Caco-2 (cell line): ENCODE measurements around the gene CPB1. TPM values are rescaled to one million over a fixed set of nuclear protein-coding genes. Genes with fewer than 3 reads are reported as not detected.

Experiments
- BruUV-seq: library from RNA; stranded (reverse); fragments of 400-500 nt; replicated peaks from 2 replicates; lab custom pipeline; 2021; lab: Mats Ljungman, UMichigan
- CTCF ChIA-PET: fragments of 300-600 bp; sonication (Branson Sonifier 250); formaldehyde crosslinking; loops from one replicate; lab custom pipeline; 2022; ENCODE audit warnings: antibody characterized with exemption; lab: Charles Lee
- POLR2A ChIA-PET: fragments of 300-600 bp; sonication (Branson Sonifier 250); formaldehyde crosslinking; loops from one replicate; lab custom pipeline; 2022; ENCODE audit warnings: antibody characterized with exemption; lab: Charles Lee
- DNase-seq, 2 experiments: peaks; one replicate each; pipeline versions ENCODE4 v3.0.0 to v3.0.0-alpha.2; 2020 to 2022
- H3K27me3 ChIP-seq: replicated peaks from 2 replicates; pipeline ENCODE4 v1.6.0; 2011; ENCODE audit warnings: low read length; ENCODE audit not compliant: control insufficient read depth, insufficient read depth
- H3K36me3 ChIP-seq: 2 replicates; pipeline ENCODE4 v1.5.1; 2011; ENCODE audit warnings: low read length; ENCODE audit not compliant: control insufficient read depth, insufficient read depth
- H3K4me1 ChIP-seq: fragments of 250-450 bp; sonication (Bioruptor Pico); 2 replicates; pipeline ENCODE4 v1.5.1; 2020; ENCODE audit warnings: mild to moderate bottlenecking
- H3K4me3 ChIP-seq: 2 replicates; pipeline ENCODE4 v1.5.1; 2011; ENCODE audit warnings: low read depth, mild to moderate bottlenecking, control low read depth, low read length
- H3K9me3 ChIP-seq: fragments of 250-450 bp; sonication (Bioruptor Pico); 2 replicates; pipeline ENCODE4 v1.5.1; 2020; ENCODE audit warnings: mild to moderate bottlenecking, moderate library complexity
- H3K27ac Mint-ChIP-seq: one replicate; pipeline ENCODE4 v1.8.0; 2022; ENCODE audit warnings: mixed read lengths; ENCODE audit not compliant: unreplicated experiment
- H3K27me3 Mint-ChIP-seq: one replicate; pipeline ENCODE4 v1.8.0; 2022; ENCODE audit warnings: mixed read lengths; ENCODE audit not compliant: insufficient read depth, unreplicated experiment
- H3K36me3 Mint-ChIP-seq: one replicate; pipeline ENCODE4 v1.8.0; 2022; ENCODE audit warnings: mild to moderate bottlenecking, mixed read lengths; ENCODE audit not compliant: insufficient read depth, unreplicated experiment
- H3K4me1 Mint-ChIP-seq: one replicate; pipeline ENCODE4 v1.8.0; 2022; ENCODE audit warnings: low read depth, mixed read lengths; ENCODE audit not compliant: unreplicated experiment
- H3K4me3 Mint-ChIP-seq: one replicate; pipeline ENCODE4 v1.8.0; 2022; ENCODE audit warnings: mild to moderate bottlenecking, moderate library complexity, mixed read lengths; ENCODE audit not compliant: unreplicated experiment
- H3K9me3 Mint-ChIP-seq: one replicate; pipeline ENCODE4 v1.8.0; 2022; ENCODE audit warnings: mixed read lengths; ENCODE audit not compliant: unreplicated experiment
- CTCF ChIP-seq, 2 experiments: fragments of 200-600 bp in 1 of 2; IDR thresholded peaks; 1 replicate in 1 of 2; 2 replicates in 1 of 2; pipeline versions ENCODE4 v1.5.1 to v1.8.0; 2011 to 2022; ENCODE audit warnings: antibody characterized with exemption in 1 of 2, control low read depth in 1 of 2, inconsistent platforms in 1 of 2, low read depth in 1 of 2, low read length in 1 of 2, mild to moderate bottlenecking in 1 of 2, moderate library complexity in 1 of 2; ENCODE audit not compliant: insufficient read depth in 1 of 2, severe bottlenecking in 1 of 2, unreplicated experiment in 1 of 2
- intact Hi-C: fragments of 100-400 bp; cut with micrococcal nuclease; formaldehyde crosslinking; loops from one replicate; pipeline ENCODE4 v1.10.0; 2022; ENCODE audit not compliant: unreplicated experiment
- total RNA-seq: library from RNA; stranded (reverse); gene quantifications from 2 replicates; pipeline ENCODE4 v1.2.3, GENCODE V29; 2022

The CPB1 gene
- total RNA-seq, 1 experiment from 2014 or later: not detected

- H3K4me1 ChIP-seq: no peaks in the 10 kb centered on the region
- intact Hi-C loops: no loop called here
- H3K36me3 Mint-ChIP-seq: no peaks in the 10 kb centered on the region
These were observed 18.3 kb downstream of the CPB1 start for GRCh38 chr3:148845756-148846395.

GRCh38 chr3:148847351-148847750 is 19.7 kb downstream of the CPB1 start:
- POLR2A ChIA-PET: no interaction called here
- no peak overlapping the region for H3K4me3 Mint-ChIP-seq
- H3K9me3 Mint-ChIP-seq: no peaks in the 10 kb centered on the region
- no peaks in the 10 kb centered on the region for H3K4me1 Mint-ChIP-seq
- Histone ChIP-seq H3K9me3 (no peaks in the 10 kb centered on the region), H3K4me3 (no peak overlapping the region), H3K27me3 (no peaks in the 10 kb centered on the region), H3K4me1 (no peaks in the 10 kb centered on the region), H3K36me3 (no peaks in the 10 kb centered on the region)
- no peak for DNase-seq
- CTCF ChIA-PET: no interaction called here
- no TSS peak for BruUV-seq
- H3K27ac Mint-ChIP-seq: no peak overlapping the region
- intact Hi-C loops: no loop called here
- no peaks in the 10 kb centered on the region for H3K36me3 Mint-ChIP-seq
- H3K27me3 Mint-ChIP-seq: no peaks in the 10 kb centered on the region
- TF ChIP-seq CTCF (IDR thresholded peaks at IDR 0.05; ENCODE audit: insufficient read depth in 1 of 2, low read depth in 1 of 2, low read length in 1 of 2, severe bottlenecking in 1 of 2, unreplicated experiment in 1 of 2): no peak

More at GRCh38 chr3:148845756-148846395, 18.3 kb downstream of the CPB1 start:
- Histone ChIP-seq H3K27me3 (no peaks in the 10 kb centered on the region), H3K4me3 (no peak overlapping the region), H3K9me3 (no peaks in the 10 kb centered on the region), H3K36me3 (no peaks in the 10 kb centered on the region)
- Mint-ChIP-seq H3K27ac (no peak overlapping the region), H3K27me3 (no peaks in the 10 kb centered on the region), H3K4me1 (no peaks in the 10 kb centered on the region), H3K4me3 (no peak overlapping the region), H3K9me3 (no peaks in the 10 kb centered on the region)
- POLR2A ChIA-PET: no interaction called here
- BruUV-seq: no TSS peak
- TF ChIP-seq CTCF (IDR thresholded peaks at IDR 0.05; ENCODE audit: insufficient read depth in 1 of 2, low read depth in 1 of 2, low read length in 1 of 2, severe bottlenecking in 1 of 2, unreplicated experiment in 1 of 2): no peak
- no peak for DNase-seq
- CTCF ChIA-PET: no interaction called here

- no peak for DNase-seq
- no peak overlapping the region for H3K4me3 ChIP-seq
- H3K4me1 Mint-ChIP-seq: no peaks in the 10 kb centered on the region
- ChIA-PET CTCF (no interaction called here), POLR2A (no interaction called here)
- no peaks in the 10 kb centered on the region for H3K9me3 Mint-ChIP-seq
- H3K36me3 Mint-ChIP-seq: no peaks in the 10 kb centered on the region
- no peaks in the 10 kb centered on the region for H3K9me3 ChIP-seq
- no peaks in the 10 kb centered on the region for H3K27me3 ChIP-seq
- peaks cover 2% of the 10 kb centered on the region for H3K27me3 Mint-ChIP-seq
- H3K36me3 ChIP-seq: no peaks in the 10 kb centered on the region
- no peak overlapping the region for H3K27ac Mint-ChIP-seq
- no peak for TF ChIP-seq CTCF (IDR thresholded peaks at IDR 0.05; ENCODE audit: insufficient read depth in 1 of 2, low read depth in 1 of 2, low read length in 1 of 2, severe bottlenecking in 1 of 2, unreplicated experiment in 1 of 2)
- intact Hi-C loops: no loop called here
- BruUV-seq: no TSS peak
- no peak overlapping the region for H3K4me3 Mint-ChIP-seq
- no peaks in the 10 kb centered on the region for H3K4me1 ChIP-seq
These were observed 20.8 kb downstream of the CPB1 start for GRCh38 chr3:148848410-148848809.
